NCI-H748 treated with DMSO at 0.1 percent for 48 hours (cell line): Measurements from ENCODE around the gene BEST4.
"Not testable (repeated sequence)": the region's sequence is repeated elsewhere in the genome, so short reads cannot be mapped to it uniquely, and the experiment has no call there.

Experiments used
- DNase-seq: peaks from one replicate; lab custom pipeline; 2025; lab: John Stamatoyannopoulos, UW

BEST4 gene

DNA sequence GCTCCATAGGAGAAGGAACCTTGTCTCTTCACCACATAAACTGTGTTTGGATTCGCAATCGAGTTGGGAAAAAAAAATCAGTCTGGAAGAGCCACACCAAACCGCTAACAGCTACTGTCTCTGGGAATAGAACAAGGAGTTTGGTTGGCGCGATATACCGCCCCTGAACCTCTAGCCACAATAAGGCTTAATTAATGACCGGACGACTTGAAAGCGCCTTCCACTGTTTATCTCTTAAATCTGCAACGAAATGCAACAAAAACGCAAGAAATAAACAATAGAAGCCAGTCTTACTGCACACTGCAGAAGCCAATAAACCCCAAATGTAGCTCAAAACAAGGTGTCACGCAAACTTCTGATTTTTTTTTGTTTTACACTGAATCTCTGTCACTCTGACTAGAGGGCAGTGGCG is 31.2 kb upstream of the BEST4 start:
- DNase-seq = no peak

DNA sequence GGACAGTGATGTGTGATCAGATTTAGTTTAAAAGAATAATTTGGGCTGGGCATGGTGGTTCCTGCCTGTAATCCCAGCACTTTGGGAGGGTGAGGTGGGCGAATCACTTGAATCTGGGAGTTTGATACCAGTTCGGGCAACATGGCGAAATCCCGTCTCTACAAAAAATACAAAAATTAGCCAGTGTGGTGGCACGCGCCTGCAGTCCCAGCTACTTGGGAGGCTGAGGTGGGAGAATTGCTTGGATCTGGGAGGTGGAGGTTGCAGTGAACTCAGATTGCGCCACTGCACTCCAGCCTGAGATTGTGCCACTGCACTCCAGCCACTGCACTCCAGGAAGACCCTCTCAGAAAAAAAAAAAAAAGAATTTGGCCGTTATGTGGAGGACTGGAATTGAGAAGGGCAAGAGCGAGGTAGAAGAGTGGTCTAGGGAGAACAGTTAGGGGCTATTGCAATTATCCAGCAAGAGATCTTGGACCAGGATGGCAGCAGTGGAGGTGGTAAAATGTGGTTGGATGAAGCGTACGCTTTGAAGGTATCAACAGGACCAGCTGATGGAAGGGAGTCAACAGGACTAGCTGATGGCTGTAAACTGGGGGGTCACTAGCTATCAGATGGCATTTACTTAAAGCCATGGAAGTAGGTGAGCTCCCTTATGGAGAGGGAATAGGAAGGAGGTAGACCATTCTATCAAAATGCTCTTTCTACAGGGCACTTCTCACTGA is 30.0 kb upstream of the BEST4 start:
- DNase-seq = no peak

DNA sequence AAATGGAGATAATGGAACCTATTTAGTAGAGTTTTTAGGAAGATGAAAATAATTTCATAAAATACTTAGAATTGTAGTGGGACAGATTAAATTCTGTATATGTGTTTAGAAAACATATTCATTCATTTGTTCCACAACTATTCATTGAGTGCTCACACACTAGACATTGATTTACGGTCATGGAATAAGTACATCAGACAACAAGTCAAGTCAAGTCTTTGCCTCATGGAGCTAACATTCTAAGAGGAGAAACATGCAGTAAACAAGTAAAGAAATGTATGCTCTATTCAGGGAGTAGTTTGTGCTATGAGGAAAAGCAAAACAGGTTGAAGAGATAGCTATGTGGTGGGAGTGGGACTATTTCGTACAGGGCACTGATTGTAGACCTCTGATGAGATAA is 29.3 kb upstream of the BEST4 start:
- no peak for DNase-seq

DNA sequence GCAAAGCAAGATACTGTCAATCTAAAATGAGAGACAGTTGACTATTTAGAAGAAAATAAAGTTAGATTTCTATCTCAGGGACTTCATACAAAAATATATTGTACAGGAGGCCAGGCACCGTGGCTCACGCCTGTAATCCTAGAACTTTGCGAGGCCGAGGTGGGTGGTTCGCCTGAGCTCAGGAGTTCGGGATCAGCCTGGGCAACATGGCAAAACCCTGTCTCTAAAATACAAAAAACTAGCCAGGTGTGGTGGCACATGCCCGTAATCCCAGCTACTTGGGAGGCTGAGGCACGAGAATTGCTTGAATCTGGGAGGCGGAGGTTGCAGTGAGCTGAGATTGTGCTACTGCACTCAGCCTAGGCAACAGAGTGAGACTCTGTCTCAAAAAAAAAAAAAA is 28.0 kb upstream of the BEST4 start:
- not testable (repeated sequence) for DNase-seq

DNA sequence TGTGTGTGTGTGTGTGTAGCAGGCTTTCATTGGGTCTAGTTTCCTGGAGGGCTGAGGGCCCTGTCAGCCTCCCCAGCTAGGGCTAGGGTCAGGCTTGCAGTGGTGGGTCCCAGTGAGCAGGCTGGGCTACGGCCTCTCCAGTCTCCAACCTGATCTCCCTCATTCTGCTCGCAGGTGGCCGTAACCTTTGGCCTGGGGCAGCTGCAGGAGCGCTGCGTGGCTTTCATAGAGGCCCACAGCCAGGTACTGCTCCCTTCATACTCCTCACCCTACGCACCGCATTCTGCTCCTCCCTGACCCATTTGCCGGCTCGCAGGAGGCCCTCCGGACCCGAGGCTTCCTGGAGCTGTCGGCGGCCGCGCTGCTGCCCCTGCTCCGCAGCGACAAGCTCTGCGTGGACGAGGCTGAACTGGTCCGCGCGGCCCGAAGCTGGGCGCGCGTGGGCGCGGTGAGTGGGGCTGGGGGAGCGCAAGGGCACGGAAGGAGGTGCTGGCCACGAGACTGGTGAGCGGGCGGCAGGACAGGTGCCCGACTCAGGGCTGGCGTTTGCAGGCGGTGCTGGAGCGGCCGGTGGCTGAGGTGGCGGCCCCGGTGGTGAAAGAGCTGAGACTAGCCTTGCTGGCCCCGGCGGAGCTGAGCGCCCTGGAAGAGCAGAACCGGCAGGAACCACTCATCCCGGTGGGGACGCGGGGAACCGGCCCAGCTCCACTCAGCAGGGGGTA is 25.0 kb upstream of the BEST4 start:
- DNase-seq = no peak

DNA sequence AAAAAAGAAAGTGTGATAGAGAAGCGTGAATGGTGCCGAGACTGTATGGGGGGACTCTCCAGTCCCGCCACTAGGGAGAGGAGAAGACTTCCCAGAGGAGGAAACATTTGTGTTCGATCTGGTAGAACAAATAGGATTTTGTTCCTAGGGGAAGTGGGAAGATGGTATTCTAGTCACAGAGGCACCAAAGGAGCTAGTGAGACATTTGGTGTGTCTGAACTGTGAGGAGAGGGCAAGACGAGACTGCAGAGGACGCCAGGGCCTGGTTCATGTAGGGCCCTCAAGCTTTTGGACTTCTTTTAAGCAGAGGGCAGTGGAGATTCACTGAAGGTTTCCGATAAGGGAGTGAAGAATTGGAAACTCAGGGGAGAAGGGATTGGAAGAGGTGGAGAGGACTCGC is 23.3 kb upstream of the BEST4 start:
- no peak for DNase-seq

DNA sequence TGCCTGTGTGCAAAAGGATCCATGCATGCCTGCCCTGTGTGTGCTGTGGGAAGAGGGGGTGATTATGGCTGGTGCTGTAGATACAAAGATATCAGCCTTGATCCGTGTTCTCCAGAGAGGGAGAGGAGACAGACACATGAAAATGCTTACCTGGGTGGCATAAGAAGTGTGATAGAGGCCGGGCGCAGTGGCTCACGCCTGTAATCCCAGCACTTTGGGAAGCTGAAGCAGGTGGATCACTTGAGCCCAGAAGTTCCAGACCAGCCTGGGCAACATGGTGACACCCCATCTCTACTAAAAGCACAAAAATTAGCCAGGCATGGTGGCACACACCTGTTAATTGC is 22.8 kb upstream of the BEST4 start:
- DNase-seq = not testable (repeated sequence)

DNA sequence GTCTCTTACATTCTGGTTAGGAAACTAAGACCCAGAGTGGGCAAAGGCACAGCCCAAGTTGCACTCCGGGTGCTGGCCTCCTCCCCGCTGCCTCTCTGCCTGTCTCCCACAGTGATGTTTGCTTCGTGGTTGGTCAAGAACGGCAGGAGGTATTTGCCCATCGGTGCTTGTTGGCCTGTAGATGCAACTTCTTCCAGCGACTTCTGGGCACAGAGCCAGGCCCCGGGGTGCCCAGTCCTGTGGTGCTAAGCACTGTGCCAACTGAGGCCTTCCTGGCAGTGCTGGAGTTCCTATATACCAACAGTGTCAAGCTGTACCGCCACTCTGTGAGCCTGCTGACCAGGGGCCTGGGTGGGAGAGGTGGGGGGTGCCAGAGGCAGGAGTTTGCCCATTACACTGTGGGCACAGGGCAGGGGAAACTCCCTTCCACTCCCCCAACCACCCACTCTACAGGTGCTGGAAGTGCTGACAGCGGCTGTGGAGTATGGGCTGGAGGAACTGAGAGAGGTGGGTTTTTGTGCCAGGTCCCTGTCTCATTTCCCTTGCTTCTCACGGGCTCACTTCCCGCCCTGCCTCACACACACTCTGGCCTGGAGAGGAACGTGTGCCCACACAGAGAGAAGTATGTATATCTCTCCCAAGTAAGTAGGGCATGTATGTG is 22.3 kb upstream of the BEST4 start:
- DNase-seq = no peak

DNA sequence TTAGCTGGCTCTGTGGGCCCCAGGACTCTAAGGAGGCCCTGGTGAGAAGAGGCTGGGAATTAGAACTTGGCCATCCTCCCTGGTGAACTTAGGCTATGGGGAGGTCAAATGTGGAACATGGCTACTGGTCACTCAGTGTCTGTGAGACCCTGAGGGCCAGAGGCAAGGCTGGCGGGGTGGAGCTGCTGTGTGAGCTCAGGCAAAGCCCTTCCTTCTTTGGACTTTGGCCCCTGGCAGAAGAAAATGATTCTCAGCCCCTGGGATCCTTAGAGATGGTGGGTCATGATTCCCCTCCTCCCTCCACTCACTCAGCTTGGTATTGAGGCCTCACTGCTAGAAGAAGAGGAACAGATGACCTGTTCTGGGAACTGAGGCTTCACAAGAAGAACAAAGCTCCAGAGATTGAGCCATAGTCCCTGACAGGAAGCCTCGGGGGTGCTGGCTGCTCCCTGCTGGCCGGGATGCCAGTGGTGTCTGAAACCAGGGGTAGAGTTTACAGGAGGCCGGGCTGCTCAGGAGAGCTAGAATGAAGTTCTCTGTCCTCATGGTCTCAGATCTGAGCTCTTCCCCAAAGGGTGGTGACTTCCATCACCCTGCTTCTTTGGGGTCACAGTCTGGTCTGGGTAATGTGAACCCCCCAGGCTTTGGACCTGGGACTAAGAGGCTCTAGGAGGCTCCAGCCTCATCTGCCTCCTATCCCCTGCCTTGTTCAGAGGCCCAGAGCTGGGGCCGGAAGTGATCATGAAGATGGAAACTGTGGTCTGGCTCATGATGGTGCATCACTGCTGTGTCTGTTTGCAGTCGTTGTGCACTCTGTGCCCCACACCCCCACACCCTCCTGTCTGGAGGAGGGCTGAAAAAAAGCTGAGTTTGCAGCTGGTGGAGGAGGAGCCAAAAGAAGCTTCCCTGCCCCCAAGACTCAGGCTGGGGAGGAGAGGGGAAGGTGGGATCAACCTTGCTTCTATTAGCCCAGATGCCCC is 21.3 kb upstream of the BEST4 start:
- no peak for DNase-seq

DNA sequence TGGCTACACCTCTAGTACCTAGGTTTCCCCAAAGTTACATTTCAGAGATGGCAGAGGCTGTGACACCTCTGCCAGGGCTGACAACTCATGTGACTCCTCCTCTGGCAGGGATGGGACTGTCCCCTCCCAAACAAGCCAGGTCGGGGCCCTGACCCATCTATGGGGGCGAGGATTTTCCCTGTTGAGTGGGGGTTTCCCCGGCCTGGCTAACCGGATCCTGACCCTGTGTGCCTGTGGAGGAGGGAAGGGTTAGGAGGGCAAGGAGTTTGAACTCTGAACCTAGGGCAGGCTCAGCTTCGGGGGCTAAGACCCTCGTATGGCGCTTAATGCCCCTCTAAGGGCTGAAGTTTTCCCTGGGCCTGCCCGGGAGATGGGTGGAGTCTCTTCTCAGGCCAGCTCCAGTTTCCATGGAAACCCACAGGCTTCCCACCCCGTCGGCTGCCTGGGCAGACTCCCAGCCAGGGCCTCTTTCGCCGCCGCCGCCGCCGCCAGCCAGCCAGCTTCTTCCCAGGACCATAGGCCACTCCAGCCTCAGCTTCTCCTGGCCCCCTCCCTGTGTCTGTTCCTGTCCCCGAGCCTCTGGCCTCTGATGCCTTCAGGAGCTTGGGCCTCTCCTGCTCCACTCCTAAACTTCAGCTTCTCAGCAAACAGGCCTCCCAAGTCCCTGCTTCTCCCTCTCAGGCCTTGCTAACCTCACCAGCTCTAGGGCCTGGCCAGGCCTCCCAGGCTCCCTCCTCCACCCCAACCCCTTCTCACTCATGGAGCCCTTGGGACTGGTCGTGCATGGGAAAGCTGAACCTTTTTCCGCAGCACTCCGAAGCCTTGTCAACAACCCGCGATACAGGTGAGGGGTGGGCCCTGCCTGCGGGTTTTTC is 20.3 kb upstream of the BEST4 start, which contains the start of gene BTBD19:
Gene BTBD19, plus strand, starts transcription at position 461 of the 875 bp plus-strand sequence. Its CDS starts 298 bp downstream, at position 759.
- no peak for DNase-seq

DNA sequence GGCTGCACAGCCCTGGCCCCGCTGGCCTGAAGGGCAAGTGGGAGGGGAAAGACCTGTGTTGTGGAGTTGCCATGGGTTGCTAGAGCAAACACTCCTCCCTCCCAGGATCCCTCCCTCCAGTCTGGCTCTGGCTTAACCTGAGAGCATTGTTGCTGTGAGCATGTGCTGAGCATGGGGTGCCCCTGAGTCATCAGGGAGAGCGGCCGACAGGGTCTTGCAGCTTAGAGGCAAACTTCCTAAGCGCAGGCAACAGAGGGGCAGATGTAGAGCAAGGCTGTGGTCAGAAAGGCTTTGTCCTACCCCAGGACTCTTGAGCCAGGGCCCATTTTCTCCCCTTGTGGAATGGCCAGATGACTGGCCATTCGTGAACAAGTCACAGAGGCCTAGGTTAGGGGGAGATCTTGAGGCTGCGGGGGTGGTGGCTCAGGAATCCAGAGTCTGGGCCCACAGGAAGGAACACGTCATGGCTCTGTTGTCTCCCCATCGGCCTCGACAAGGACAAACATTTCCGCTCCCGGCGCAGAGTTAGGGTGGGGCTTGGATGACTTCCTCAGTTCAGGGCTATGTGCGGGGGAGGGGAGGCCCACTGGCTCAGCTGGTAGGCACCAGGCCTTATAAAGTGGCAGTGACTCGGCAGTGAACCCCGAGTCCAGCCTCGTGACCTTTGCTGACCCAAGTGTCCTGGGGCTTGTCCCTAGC is 19.5 kb upstream of the BEST4 start:
- no peak for DNase-seq

DNA sequence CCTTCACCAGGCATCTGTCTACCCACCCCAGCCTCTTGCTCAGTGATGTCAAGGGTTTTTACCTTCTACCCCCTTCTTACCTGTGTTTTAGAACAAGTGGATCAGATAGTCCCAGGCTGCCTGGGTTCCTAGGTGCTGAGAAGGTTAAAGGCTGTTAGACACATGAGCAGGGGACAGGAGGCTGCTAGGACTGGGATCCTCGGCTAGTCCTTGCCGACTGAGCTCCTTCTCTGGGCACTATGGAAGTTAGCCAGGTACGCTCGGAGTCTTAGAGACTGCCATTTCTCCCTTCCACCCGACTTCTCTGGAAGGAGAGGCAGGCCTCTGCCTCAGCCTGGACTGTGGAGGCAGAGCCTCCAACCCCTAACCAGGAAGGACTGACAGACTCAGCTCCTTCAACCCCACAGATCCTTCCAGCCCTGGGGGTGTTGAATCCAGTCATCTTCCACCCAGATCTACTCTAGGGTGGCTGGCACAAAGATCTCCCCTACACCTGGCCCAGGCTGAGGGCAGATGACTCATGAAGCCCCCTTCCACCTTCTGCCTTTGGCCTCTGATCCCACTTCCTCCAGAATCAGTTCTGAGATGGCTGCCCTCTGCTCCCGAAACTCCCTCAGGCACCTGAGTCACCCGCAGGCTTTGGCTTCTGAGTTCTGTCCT is 18.9 kb upstream of the BEST4 start, which contains the start of gene DYNLT4:
Gene DYNLT4, minus strand, starts transcription at position 648 of the 660 bp plus-strand sequence. CDS start 683 bp downstream, outside the sequence.
- no peak for DNase-seq

DNA sequence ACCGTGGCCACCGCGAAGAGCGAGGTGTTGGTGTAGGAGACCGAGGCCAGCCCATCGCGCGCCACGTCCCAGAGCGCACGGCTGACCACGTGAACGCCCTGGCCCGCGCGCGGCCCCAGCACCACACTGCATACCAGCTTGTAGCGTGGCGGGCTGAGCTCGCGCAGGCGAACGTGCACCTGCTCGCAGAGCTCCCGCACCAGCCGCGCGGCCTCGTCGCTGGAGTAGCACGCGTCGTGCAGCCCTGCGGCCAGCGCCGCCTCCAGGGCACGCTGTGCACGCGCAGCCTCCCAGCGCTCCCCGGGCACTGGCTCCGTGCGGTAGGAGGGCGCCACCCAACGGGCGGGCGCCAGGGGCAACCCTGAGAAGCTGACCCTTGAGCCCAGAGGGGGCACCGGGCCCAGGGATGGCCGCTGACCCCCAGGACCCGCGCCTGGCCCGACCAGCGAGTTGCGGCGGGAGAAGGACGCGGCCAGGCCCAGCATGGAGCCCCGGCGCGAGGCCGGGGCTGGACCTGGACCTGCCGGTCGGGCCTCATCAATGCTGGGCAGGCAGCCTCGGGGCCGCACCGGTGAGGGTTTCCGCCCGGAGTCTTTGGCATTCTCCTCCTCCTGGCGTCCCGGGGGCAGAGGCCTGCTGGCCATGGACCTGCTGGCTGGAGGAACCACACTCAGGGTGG is 18.2 kb upstream of the BEST4 start:
- DNase-seq = no peak

DNA sequence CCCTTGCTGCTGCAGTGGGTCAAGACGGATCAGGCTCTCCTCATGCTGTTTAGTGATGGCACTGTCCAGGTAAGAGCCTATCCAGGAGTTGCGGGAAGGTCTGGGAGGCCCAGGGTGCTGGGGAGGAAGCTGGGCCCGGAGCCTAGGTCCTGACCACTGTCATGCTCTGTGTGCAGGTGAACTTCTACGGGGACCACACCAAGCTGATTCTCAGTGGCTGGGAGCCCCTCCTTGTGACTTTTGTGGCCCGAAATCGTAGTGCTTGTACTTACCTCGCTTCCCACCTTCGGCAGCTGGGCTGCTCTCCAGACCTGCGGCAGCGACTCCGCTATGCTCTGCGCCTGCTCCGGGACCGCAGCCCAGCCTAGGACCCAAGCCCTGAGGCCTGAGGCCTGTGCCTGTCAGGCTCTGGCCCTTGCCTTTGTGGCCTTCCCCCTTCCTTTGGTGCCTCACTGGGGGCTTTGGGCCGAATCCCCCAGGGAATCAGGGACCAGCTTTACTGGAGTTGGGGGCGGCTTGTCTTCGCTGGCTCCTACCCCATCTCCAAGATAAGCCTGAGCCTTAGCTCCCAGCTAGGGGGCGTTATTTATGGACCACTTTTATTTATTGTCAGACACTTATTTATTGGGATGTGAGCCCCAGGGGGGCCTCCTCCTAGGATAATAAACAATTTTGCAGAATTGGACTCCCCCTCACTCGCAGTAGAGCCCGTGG is 17.5 kb upstream of the BEST4 start:
- no peak for DNase-seq

DNA sequence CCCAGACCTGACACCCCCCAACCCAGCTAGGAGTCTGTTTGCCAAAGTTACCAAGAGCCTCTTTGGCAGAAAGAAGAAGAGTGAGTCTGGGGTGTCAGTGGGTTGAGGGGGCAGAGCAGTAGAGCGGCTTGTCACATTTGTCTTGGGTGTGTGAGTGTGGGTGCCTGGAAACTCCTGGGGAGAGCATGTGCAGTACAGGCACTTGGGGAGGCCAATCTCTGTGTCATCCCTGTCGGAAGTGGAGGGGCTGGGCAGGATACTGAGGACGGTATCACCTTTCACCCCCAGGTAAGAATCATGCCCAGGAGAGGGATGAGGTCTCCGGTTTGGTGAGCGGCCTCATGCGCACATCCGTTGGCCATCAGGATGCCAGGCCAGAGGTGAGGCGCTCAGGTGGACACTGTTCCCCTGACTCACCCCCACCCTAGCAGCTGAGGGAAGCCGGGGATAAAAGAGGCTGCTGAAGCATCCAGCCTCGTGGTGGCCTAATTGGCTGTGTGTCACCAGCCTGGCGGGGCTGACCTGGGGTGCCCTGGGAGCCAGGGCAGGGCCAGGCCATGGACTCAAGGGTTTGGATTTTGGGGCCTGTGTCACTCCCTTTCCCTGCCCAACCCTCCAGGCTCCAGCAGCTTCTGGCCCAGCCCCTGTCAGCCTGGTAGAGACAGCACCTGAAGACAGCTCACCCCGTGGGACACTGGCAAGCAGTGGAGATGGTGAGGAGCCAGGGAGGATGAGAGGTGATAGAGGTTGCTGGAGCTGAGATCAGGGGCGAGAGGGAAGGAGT is 15.5 kb upstream of the BEST4 start:
- no peak for DNase-seq

DNA sequence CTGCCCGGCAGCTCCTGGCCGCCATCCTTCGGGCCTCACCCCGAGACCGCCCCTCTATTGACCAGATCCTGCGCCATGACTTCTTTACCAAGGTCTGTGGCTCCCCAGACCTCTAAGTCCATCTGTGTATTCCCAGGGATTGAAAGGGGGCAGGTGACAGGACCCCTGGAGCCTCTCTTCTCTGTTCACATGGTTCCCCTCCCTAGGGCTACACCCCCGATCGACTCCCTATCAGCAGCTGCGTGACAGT is 15.0 kb upstream of the BEST4 start:
- no peak for DNase-seq

DNA sequence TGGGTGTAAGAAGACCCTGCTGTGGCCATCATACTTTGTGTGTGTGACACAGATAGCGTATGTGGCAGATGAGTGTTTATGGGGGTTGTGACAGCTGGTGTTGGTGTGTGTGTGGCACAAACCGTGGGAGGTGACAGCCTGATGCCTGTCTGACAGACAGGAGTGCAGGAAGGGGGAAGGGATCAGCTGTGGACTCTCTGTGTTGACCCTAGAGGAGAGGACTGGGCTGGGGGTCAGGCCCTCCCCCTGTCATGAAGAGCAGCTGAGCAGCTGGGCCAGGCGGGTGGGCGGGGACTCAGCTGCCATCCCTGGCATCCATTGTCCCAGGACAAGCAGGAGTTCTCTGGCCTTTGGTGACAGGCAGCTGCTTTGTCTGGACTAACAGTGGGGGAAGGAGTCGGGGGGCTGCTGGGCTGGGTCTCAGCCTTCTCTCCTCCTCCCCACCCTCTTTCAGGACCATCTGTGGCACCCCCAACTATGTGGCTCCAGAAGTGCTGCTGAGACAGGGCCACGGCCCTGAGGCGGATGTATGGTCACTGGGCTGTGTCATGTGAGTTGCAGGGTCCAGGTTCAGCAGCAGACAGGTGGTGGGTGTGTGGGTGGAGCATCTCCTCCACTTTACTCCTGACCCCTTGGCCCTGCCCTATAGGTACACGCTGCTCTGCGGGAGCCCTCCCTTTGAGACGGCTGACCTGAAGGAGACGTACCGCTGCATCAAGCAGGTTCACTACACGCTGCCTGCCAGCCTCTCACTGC is 14.5 kb upstream of the BEST4 start:
- DNase-seq = no peak
